ENCODE measurements around the gene SPIRE1.

The SPIRE1 gene

DNA sequence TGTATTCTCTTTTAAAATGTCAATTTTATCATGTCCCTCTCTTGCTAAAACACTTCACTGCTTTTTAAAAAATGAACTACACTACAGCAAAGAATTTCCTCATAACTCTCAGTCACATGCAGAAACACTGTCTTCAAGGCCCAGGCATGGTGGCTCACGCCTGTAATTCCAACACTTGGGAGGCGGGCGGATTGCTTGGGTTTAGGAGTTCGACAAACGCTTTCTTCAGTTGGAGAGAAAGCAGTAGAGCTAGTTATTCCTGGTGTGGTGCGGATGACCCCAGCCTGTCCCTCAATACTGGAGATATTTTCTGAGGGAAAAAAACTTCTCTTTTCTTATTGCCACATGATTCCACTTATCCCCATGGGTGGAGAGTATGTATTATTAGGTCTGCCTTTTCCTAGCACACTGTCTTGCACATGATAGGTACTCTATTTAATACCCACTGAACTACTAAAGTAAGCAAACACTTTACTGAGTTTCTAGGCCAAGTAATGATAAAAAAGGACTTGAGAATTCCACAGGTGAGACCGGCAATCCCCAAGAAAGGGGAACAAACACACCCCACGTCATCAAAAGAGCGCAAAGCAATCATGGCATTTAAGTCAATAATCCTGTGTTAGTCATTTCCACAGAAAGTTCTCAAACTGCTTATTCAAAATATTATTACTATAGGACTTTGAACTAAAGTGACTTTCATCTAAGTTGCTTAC is 77.1 kb downstream of the SPIRE1 start:
- no peaks in the 10 kb centered on the region for H3K79me2 ChIP-seq (ENCODE audit: insufficient read depth, low read length)
- H3K27me3 ChIP-seq (ENCODE audit: low read length): no peaks in the 10 kb centered on the region
- H3K4me2 ChIP-seq (ENCODE audit: low read depth, low read length, poor library complexity, severe bottlenecking): no peak overlapping the region
- no peak overlapping the region for H3K4me3 ChIP-seq (ENCODE audit: insufficient read depth, low read length, poor library complexity, severe bottlenecking)
- no peaks in the 10 kb centered on the region; the same call in 1 of the 2 replicates for H3K9me3 ChIP-seq (ENCODE audit: insufficient read depth, low read length)
- H3K27ac ChIP-seq (ENCODE audit: low read depth, low read length): no peak overlapping the region
- no peaks in the 10 kb centered on the region for H4K20me1 ChIP-seq (ENCODE audit: low read depth, low read length)
- H2AFZ ChIP-seq (ENCODE audit: low read depth, low read length, severe bottlenecking): no peak overlapping the region
- TF ChIP-seq CTCF (IDR thresholded peaks at IDR 0.05; ENCODE audit: insufficient read depth, low read length, poor library complexity, severe bottlenecking) (no peak), EZH2phosphoT487 (conservative IDR thresholded peaks at IDR 0.05; ENCODE audit: low read length) (no peak)
- H3K9ac ChIP-seq (ENCODE audit: low read length): no peak overlapping the region
- no peaks in the 10 kb centered on the region for H3K36me3 ChIP-seq (ENCODE audit: low read length)
- no peaks in the 10 kb centered on the region for H3F3A ChIP-seq (ENCODE audit: insufficient read depth)
- H3K9me2 ChIP-seq (replicated peaks; ENCODE audit: insufficient read depth, low read length): no peaks in the 10 kb centered on the region

GRCh38 chr18:12579775-12580174 is 78.1 kb downstream of the SPIRE1 start:
- TF ChIP-seq CTCF (IDR thresholded peaks at IDR 0.05; ENCODE audit: insufficient read depth, low read length, poor library complexity, severe bottlenecking): no peak
- TF ChIP-seq EZH2phosphoT487 (conservative IDR thresholded peaks at IDR 0.05; ENCODE audit: low read length): no peak
- Histone ChIP-seq H4K20me1 (ENCODE audit: low read depth, low read length) (no peaks in the 10 kb centered on the region), H3K27me3 (ENCODE audit: low read length) (no peaks in the 10 kb centered on the region), H3K27ac (ENCODE audit: low read depth, low read length) (no peak overlapping the region; the same call in 1 of the 2 replicates), H3K9me3 (ENCODE audit: insufficient read depth, low read length) (no peaks in the 10 kb centered on the region; the same call in 1 of the 2 replicates), H3K4me2 (ENCODE audit: low read depth, low read length, poor library complexity, severe bottlenecking) (no peak overlapping the region), H3K4me3 (ENCODE audit: insufficient read depth, low read length, poor library complexity, severe bottlenecking) (no peak overlapping the region), H3K36me3 (ENCODE audit: low read length) (no peaks in the 10 kb centered on the region), H3K79me2 (ENCODE audit: insufficient read depth, low read length) (no peaks in the 10 kb centered on the region), H3F3A (ENCODE audit: insufficient read depth) (no peaks in the 10 kb centered on the region), H3K9me2 (replicated peaks; ENCODE audit: insufficient read depth, low read length) (no peaks in the 10 kb centered on the region), H2AFZ (ENCODE audit: low read depth, low read length, severe bottlenecking) (no peak overlapping the region), H3K9ac (ENCODE audit: low read length) (no peak overlapping the region)

DNA sequence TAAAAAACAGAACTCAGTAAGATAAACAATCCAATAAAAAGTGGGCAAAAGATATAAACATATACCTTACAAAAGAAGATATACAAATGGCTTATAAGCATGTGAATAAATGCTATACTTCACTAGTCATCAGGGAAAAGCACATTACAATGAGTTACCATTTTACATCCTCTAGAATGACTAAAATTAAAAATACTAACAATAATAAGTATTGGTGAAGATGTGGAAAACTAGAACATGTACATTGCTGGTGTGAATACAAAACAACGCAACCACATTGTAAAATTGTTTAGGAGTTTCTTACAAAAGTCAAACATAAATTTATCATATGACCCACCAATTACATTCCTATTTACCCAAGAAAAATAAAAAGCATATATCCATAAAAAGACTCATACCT is 80.1 kb downstream of the SPIRE1 start:
- no peaks in the 10 kb centered on the region for H3K27me3 ChIP-seq (ENCODE audit: low read length)
- no peak overlapping the region for H3K27ac ChIP-seq (ENCODE audit: low read depth, low read length)
- H3K9me2 ChIP-seq (replicated peaks; ENCODE audit: insufficient read depth, low read length): no peaks in the 10 kb centered on the region
- H3K9me3 ChIP-seq (ENCODE audit: insufficient read depth, low read length): no peaks in the 10 kb centered on the region; the same call in 1 of the 2 replicates
- H3K4me3 ChIP-seq (ENCODE audit: insufficient read depth, low read length, poor library complexity, severe bottlenecking): no peak overlapping the region
- no peaks in the 10 kb centered on the region for H3K36me3 ChIP-seq (ENCODE audit: low read length)
- H3K79me2 ChIP-seq (ENCODE audit: insufficient read depth, low read length): no peaks in the 10 kb centered on the region
- H3K4me2 ChIP-seq (ENCODE audit: low read depth, low read length, poor library complexity, severe bottlenecking): no peak overlapping the region
- H2AFZ ChIP-seq (ENCODE audit: low read depth, low read length, severe bottlenecking): no peak overlapping the region
- TF ChIP-seq EZH2phosphoT487 (conservative IDR thresholded peaks at IDR 0.05; ENCODE audit: low read length): no peak
- TF ChIP-seq CTCF (IDR thresholded peaks at IDR 0.05; ENCODE audit: insufficient read depth, low read length, poor library complexity, severe bottlenecking): no peak
- no peaks in the 10 kb centered on the region for H3F3A ChIP-seq (ENCODE audit: insufficient read depth)
- H4K20me1 ChIP-seq (ENCODE audit: low read depth, low read length): no peaks in the 10 kb centered on the region
- H3K9ac ChIP-seq (ENCODE audit: low read length): no peak overlapping the region
